Measurements from ENCODE around the gene TLE5. TPM values are rescaled to one million over a fixed set of nuclear protein-coding genes. Genes with fewer than 3 reads are reported as not detected.

The TLE5 gene
- total and polyA plus RNA-seq, 10 of the 15 experiments (the other 5 are each of a cell fraction or from before 2014, with no cell fraction given): 2.5 to 373 (median 154) TPM

DNA sequence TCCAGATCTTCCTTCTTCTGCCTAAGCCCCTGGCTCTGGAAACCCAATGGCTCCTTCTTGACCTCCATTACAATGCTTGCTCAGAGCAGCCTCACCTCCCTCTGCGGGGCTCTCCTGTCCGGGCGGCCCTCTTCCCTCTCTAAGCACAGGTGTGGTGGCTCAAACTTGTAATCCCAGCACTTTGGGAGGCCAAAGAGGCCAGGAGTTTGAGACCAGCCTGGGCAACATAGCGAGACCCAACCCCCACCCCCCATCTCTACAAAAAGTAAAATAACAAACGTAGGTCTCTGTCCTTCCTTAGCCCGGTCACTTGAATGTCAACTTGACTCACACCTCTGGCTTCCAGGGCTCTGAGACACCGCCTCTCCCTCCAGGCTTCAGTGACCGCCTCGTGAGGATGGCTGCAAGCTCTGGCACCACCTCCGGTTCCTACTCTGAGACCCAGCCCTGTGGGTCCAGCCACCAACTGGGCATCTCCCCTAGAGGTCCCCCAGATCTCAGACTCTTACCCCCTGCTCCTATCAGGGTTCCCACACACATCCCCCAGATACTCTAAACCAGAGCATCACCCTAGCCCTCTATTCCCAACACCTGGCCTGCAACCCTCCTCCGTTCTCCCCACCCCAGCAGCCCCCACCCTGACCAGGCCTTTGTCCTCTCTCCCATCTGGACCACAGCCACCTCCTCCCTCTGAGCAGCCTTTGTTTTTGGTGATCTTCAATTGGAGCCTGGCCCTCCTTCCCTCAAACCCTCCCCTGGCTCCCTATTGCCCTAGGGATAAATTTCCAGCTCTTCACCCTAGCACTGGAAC lies 28.5 kb downstream of the TLE5 start:
- FAIRE-seq: no peak

More for the DNA sequence above, 28.5 kb downstream of the TLE5 start:
- Histone ChIP-seq H3K79me2 (ENCODE audit: control insufficient read depth, insufficient read depth, low read length) (no peaks in the 10 kb centered on the region), H3K27ac (ENCODE audit: control insufficient read depth, insufficient read depth) (no peak overlapping the region), H3K4me2 (ENCODE audit: control insufficient read depth, insufficient read depth) (no peak overlapping the region), H3K4me3 (no peak overlapping the region), H3K4me1 (ENCODE audit: control insufficient read depth, insufficient read depth, low read length) (peaks cover 16% of the 10 kb centered on the region), H3K9me3 (replicated peaks; ENCODE audit: control insufficient read depth, insufficient read depth, low read length) (no peaks in the 10 kb centered on the region), H2AFZ (ENCODE audit: control insufficient read depth, low read depth, low read length) (no peak overlapping the region), H3K36me3 (ENCODE audit: control insufficient read depth in 2 of 2, insufficient read depth in 2 of 2, low read length in 1 of 2) (no peaks in the 10 kb centered on the region), H3K27me3 (replicated peaks in 1 of 2; ENCODE audit: control insufficient read depth in 2 of 2, insufficient read depth in 2 of 2, low read length in 1 of 2) (peaks cover 4 to 6% of the 10 kb centered on the region in 2 experiments), H4K20me1 (ENCODE audit: control insufficient read depth, insufficient read depth) (no peaks in the 10 kb centered on the region), H3K9ac (ENCODE audit: control insufficient read depth, insufficient read depth, low read length) (no peak overlapping the region)
- ATAC-seq: no peak
- SMC1A ChIA-PET (ENCODE audit: uncharacterized antibody, unreplicated experiment): interaction anchor here (1.1 kb wide), 1 partner anchor 29 kb away, joined by 3 read pairs; no protein-coding TSS in a partner anchor
- DNase-seq (ENCODE audit: low read depth, low spot score): no peak
- RAD21 ChIA-PET (ENCODE audit: unreplicated experiment): no interaction called here
- WGBS (ENCODE audit: insufficient coverage, insufficient replicate concordance, low lambda C conversion rate, missing lambda C conversion rate): 52% methylated on average over 11 of the region's 11 CpGs
- intact Hi-C loops (cut with micrococcal nuclease; ENCODE audit: unreplicated experiment) (no loop called here), in situ Hi-C loops (cut with MboI) (no loop called here)
- CTCF ChIA-PET: no interaction called here
- POLR2A ChIA-PET: no interaction called here
- BruUV-seq (replicated peaks): no TSS peak
- TF ChIP-seq TCF7 (IDR thresholded peaks at IDR 0.05; ENCODE audit: borderline replicate concordance): no peak
- TF ChIP-seq ESRRA (IDR thresholded peaks at IDR 0.05; ENCODE audit: low read length): no peak
- no peak for TF ChIP-seq POLR2AphosphoS2 (IDR thresholded peaks at IDR 0.05; ENCODE audit: low read depth, low read length)
- TF ChIP-seq MTA2 (IDR thresholded peaks at IDR 0.05; ENCODE audit: low read depth): no peak
- TF ChIP-seq GABPA (IDR thresholded peaks at IDR 0.05; ENCODE audit: low read depth): no peak
- TF ChIP-seq, protein P1, sequence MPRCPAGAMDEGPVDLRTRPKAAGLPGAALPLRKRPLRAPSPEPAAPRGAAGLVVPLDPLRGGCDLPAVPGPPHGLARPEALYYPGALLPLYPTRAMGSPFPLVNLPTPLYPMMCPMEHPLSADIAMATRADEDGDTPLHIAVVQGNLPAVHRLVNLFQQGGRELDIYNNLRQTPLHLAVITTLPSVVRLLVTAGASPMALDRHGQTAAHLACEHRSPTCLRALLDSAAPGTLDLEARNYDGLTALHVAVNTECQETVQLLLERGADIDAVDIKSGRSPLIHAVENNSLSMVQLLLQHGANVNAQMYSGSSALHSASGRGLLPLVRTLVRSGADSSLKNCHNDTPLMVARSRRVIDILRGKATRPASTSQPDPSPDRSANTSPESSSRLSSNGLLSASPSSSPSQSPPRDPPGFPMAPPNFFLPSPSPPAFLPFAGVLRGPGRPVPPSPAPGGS (IDR thresholded peaks at IDR 0.05; ENCODE audit: borderline replicate concordance, insufficient read depth, low read depth, low read length, poor library complexity, severe bottlenecking): no peak
- TF ChIP-seq, protein P2, sequence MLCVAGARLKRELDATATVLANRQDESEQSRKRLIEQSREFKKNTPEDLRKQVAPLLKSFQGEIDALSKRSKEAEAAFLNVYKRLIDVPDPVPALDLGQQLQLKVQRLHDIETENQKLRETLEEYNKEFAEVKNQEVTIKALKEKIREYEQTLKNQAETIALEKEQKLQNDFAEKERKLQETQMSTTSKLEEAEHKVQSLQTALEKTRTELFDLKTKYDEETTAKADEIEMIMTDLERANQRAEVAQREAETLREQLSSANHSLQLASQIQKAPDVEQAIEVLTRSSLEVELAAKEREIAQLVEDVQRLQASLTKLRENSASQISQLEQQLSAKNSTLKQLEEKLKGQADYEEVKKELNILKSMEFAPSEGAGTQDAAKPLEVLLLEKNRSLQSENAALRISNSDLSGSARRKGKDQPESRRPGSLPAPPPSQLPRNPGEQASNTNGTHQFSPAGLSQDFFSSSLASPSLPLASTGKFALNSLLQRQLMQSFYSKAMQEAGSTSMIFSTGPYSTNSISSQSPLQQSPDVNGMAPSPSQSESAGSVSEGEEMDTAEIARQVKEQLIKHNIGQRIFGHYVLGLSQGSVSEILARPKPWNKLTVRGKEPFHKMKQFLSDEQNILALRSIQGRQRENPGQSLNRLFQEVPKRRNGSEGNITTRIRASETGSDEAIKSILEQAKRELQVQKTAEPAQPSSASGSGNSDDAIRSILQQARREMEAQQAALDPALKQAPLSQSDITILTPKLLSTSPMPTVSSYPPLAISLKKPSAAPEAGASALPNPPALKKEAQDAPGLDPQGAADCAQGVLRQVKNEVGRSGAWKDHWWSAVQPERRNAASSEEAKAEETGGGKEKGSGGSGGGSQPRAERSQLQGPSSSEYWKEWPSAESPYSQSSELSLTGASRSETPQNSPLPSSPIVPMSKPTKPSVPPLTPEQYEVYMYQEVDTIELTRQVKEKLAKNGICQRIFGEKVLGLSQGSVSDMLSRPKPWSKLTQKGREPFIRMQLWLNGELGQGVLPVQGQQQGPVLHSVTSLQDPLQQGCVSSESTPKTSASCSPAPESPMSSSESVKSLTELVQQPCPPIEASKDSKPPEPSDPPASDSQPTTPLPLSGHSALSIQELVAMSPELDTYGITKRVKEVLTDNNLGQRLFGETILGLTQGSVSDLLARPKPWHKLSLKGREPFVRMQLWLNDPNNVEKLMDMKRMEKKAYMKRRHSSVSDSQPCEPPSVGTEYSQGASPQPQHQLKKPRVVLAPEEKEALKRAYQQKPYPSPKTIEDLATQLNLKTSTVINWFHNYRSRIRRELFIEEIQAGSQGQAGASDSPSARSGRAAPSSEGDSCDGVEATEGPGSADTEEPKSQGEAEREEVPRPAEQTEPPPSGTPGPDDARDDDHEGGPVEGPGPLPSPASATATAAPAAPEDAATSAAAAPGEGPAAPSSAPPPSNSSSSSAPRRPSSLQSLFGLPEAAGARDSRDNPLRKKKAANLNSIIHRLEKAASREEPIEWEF (IDR thresholded peaks at IDR 0.05; ENCODE audit: insufficient replicate concordance, low read depth, low read length): no peak
- no peak for TF ChIP-seq LARP7 (IDR thresholded peaks at IDR 0.05)

Measured in GM12878 (cell line).